ENCODE data around the gene BARX2. TPM values are rescaled to one million over a fixed set of nuclear protein-coding genes. Genes with fewer than 3 reads are reported as not detected.

Gene BARX2
- total and polyA plus RNA-seq, 8 donors = 1.1 to 27.7 (median 2.3) TPM; not detected in 1

GRCh38 chr11:129370715-129371114, 4.9 kb upstream of the BARX2 start:
- WGBS, 5 donors = 79 to 92% (median 91%) methylated on average over 3 of the region's 3 CpGs
- TF ChIP-seq POLR2AphosphoS5 (IDR thresholded peaks at IDR 0.05) (no peak), CTCF (IDR thresholded peaks at IDR 0.05) (no peak), EP300 (IDR thresholded peaks at IDR 0.05) (no peak), POLR2A (IDR thresholded peaks at IDR 0.05) (no peak)
- H3K27ac ChIP-seq = no peak overlapping the region
- H3K4me3 ChIP-seq = no peak overlapping the region
- peaks cover 10 to 95% (median 50%) of the 10 kb centered on the region in 3 donors for H3K27me3 ChIP-seq
- H3K4me1 ChIP-seq = peaks cover 33 to 44% (median 41%) of the 10 kb centered on the region in 4 donors
- H3K36me3 ChIP-seq = no peaks in the 10 kb centered on the region
- DNase-seq = no peak
- no peaks in the 10 kb centered on the region for H3K9me3 ChIP-seq
- intact Hi-C loops (cut with DNase I; ENCODE audit: low total_unique reads) = loop anchor here (5.0 kb wide), 1 partner anchor 322 kb away; no protein-coding TSS in a partner anchor

GRCh38 chr11:129372609-129373488, 2.8 kb upstream of the BARX2 start:
- Histone ChIP-seq H3K4me3 (peak overlapping the region; percentile 33 to 55 (median 48)), H3K27me3 (peaks cover 10 to 98% (median 53%) of the 10 kb centered on the region in 3 donors), H3K9me3 (no peaks in the 10 kb centered on the region), H3K4me1 (peaks cover 38 to 50% (median 45%) of the 10 kb centered on the region in 4 donors), H3K27ac (no peak overlapping the region), H3K36me3 (no peaks in the 10 kb centered on the region)
- peak in 1 of 2 donors; percentile 47 for DNase-seq
- WGBS, 5 donors = 12 to 32% (median 18%) methylated on average over 49 to 77 of the region's 77 CpGs
- TF ChIP-seq CTCF (IDR thresholded peaks at IDR 0.05) (no peak), POLR2A (IDR thresholded peaks at IDR 0.05) (no peak), POLR2AphosphoS5 (IDR thresholded peaks at IDR 0.05) (no peak), EP300 (IDR thresholded peaks at IDR 0.05) (no peak)
- intact Hi-C loops (cut with DNase I; ENCODE audit: low total_unique reads) = loop anchor here (5.0 kb wide), 1 partner anchor 319 kb away; no protein-coding TSS in a partner anchor

- 2 to 9% (median 3%) methylated on average over 12 to 24 of the region's 24 CpGs for WGBS, 5 donors
- no peak overlapping the region for H3K27ac ChIP-seq
These were observed 2.1 kb upstream of the BARX2 start for GRCh38 chr11:129373489-129373953.

More at GRCh38 chr11:129373489-129373953, 2.1 kb upstream of the BARX2 start:
- TF ChIP-seq POLR2AphosphoS5 (IDR thresholded peaks at IDR 0.05) (no peak), EP300 (IDR thresholded peaks at IDR 0.05) (no peak), CTCF (IDR thresholded peaks at IDR 0.05) (no peak), POLR2A (IDR thresholded peaks at IDR 0.05) (no peak)
- peak in 1 of 2 donors; percentile 25 for DNase-seq
- intact Hi-C loops (cut with DNase I; ENCODE audit: low total_unique reads) = loop anchor here (5.0 kb wide), 1 partner anchor 319 kb away; no protein-coding TSS in a partner anchor
- Histone ChIP-seq H3K36me3 (no peaks in the 10 kb centered on the region), H3K4me3 (peak overlapping the region; percentile 33 to 55 (median 48)), H3K27me3 (peaks cover 10 to 96% (median 53%) of the 10 kb centered on the region in 3 donors), H3K9me3 (no peaks in the 10 kb centered on the region), H3K4me1 (peaks cover 38 to 50% (median 45%) of the 10 kb centered on the region in 4 donors)

Data from stomach (tissue), 9 donors.